Kidney (tissue), 14 donors: Measurements from ENCODE around the gene PKHD1. TPM values are rescaled to one million over a fixed set of nuclear protein-coding genes. Genes with fewer than 3 reads are reported as not detected.

ENCODE experiments used
- DNase-seq, 5 donors: peaks; one replicate each; pipeline ENCODE4 v3.0.0-alpha.2; 2013 to 2020
- FAIRE-seq: peaks from 2 replicates; lab custom pipeline; 2012; peaks lifted over from hg19 to GRCh38; lab: Jason Lieb, UNC
- H3K27ac ChIP-seq, 2 donors: one replicate each; pipeline ENCODE4 v1.7.0; 2013; ENCODE audit warnings: low read depth in 2 of 2, low read length in 2 of 2, inconsistent platforms in 1 of 2
- H3K27me3 ChIP-seq: one replicate; pipeline ENCODE4 v1.7.1; 2013; ENCODE audit warnings: low read length, inconsistent platforms; ENCODE audit not compliant: control insufficient read depth, insufficient read depth
- H3K36me3 ChIP-seq, 3 donors: one replicate each; pipeline versions ENCODE4 v1.7.0 to v1.7.1; 2013; ENCODE audit warnings: low read length in 3 of 3, control low read depth in 1 of 3, inconsistent platforms in 1 of 3; ENCODE audit not compliant: insufficient read depth in 3 of 3, control insufficient read depth in 2 of 3
- H3K4me1 ChIP-seq, 3 donors: one replicate each; pipeline versions ENCODE4 v1.7.0 to v1.7.1; 2013; ENCODE audit warnings: low read length in 3 of 3, inconsistent platforms in 1 of 3, low read depth in 1 of 3; ENCODE audit not compliant: control insufficient read depth in 2 of 3, insufficient read depth in 2 of 3
- H3K4me3 ChIP-seq, 3 donors: one replicate each; pipeline versions ENCODE4 v1.7.0 to v1.8.1; 2013; ENCODE audit warnings: low read length in 3 of 3, control low read depth in 1 of 3, inconsistent platforms in 1 of 3
- H3K9ac ChIP-seq, 3 donors: one replicate each; pipeline versions ENCODE4 v1.7.0 to v1.7.1; 2013; ENCODE audit warnings: low read length in 3 of 3, control low read depth in 1 of 3, inconsistent platforms in 1 of 3
- H3K9me3 ChIP-seq, 3 donors: one replicate each; pipeline versions ENCODE4 v1.7.0 to v1.7.1; 2013; ENCODE audit warnings: low read length in 3 of 3, control low read depth in 1 of 3, inconsistent platforms in 1 of 3; ENCODE audit not compliant: control insufficient read depth in 2 of 3, insufficient read depth in 1 of 3
- CTCF ChIP-seq: IDR thresholded peaks from 3 replicates; pipeline ENCODE4 v1.5.1; 2012; ENCODE audit warnings: mild to moderate bottlenecking, moderate library complexity, borderline replicate concordance; ENCODE audit not compliant: insufficient read depth; ENCODE audit errors: extremely low read depth
- intact Hi-C: fragments of 100-400 bp; cut with DNase I; formaldehyde crosslinking; loops from one replicate; pipeline ENCODE4 v1.11.1; 2022
- polyA plus RNA-seq: library from polyadenylated mRNA; stranded (reverse); fragments of 350-450 nt; fragmentation: Illumina TruSeq; extraction: RNeasy Lipid Tissue Mini Kit (QIAGEN cat#74804); gene quantifications from one replicate; pipeline ENCODE4 v1.2.3, GENCODE V29; 2014; ENCODE audit warnings: low read depth, low replicate concordance; ENCODE audit not compliant: insufficient read depth
- total RNA-seq: library from RNA; stranded (reverse); fragmentation: NEBNext Ultra II Directional; extraction: Animal tissue kit (Norgen Biotek cat#: 25700); gene quantifications from one replicate; pipeline ENCODE4 v1.2.1, GENCODE V29; 2021
- donor health status: control.
- donor health status: control.
- donor health status: control.
- donor health status: control.
- donor health status: control.
- donor health status: DM: yes; HTN: yes; CAD: no.
- donor health status: Normal renal cell carcinoma (clear cell type).

The PKHD1 gene
- total and polyA plus RNA-seq, 2 donors from 2014 or later, result 6.0 to 77.5 TPM

DNA sequence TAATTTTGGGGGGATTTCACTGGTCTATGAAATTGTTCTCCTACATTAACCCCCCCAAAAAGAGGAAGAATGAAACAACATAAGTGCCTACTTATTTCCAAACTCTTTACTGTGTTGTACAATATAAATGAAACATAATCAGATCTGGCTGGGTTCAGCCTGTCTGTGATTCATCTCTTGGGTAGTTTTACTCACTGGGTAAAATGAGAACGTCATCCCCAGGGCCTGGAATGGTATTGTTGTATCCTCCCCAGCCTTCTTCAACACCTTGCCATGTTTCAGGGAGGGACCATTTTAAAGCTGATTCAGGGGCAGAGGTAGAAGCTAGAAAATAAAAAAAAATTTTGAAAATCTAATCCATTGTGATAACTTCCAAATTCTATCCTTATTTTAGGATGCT is 256.7 kb downstream of the PKHD1 start:
- intact Hi-C loops, result no loop called here
- Histone ChIP-seq H3K36me3 (peaks cover 0 to 14% (median 9%) of the 10 kb centered on the region in 3 donors), H3K27ac (no peak overlapping the region), H3K4me3 (no peak overlapping the region), H3K9ac (no peak overlapping the region), H3K27me3 (no peaks in the 10 kb centered on the region), H3K4me1 (no peaks in the 10 kb centered on the region), H3K9me3 (no peaks in the 10 kb centered on the region)
- FAIRE-seq, result no peak
- TF ChIP-seq CTCF, result no peak
- DNase-seq, result no peak

GRCh38 chr6:51827580-51827979 is 259.8 kb downstream of the PKHD1 start:
- FAIRE-seq (no peak), DNase-seq (no peak)
- no peaks in the 10 kb centered on the region for H3K27me3 ChIP-seq
- H3K4me1 ChIP-seq, result no peaks in the 10 kb centered on the region
- no peak for TF ChIP-seq CTCF
- no peak overlapping the region for H3K9ac ChIP-seq
- intact Hi-C loops, result no loop called here
- H3K4me3 ChIP-seq, result no peak overlapping the region
- peaks cover 0 to 8% (median 6%) of the 10 kb centered on the region in 3 donors for H3K36me3 ChIP-seq
- no peaks in the 10 kb centered on the region for H3K9me3 ChIP-seq
- no peak overlapping the region for H3K27ac ChIP-seq

DNA sequence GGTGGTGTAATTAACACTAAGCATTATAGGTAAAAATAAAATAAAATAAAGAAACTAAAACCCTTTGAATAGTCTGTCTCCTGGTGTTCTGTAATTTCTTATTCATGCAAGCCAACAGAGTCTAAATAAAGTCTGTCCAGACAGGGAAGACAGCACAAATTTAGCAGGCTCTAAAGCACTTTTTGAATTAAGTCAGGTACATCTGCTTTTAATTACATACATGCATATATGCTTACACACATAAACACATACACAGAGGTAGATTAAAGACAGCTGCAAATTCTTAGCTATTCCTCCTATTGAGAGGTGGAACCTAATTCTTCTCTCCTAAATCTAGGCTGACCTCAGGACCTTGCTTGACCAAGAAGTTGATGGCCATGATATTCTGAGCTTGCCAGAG is 262.5 kb downstream of the PKHD1 start:
- Histone ChIP-seq H3K9ac (no peak overlapping the region), H3K9me3 (no peaks in the 10 kb centered on the region), H3K27me3 (no peaks in the 10 kb centered on the region), H3K36me3 (peaks cover 0 to 8% (median 3%) of the 10 kb centered on the region in 3 donors), H3K27ac (no peak overlapping the region), H3K4me1 (no peaks in the 10 kb centered on the region), H3K4me3 (no peak overlapping the region)
- intact Hi-C loops, result no loop called here
- no peak for FAIRE-seq
- no peak for DNase-seq
- TF ChIP-seq CTCF, result no peak

GRCh38 chr6:51820555-51820954 is 266.9 kb downstream of the PKHD1 start:
- H3K27me3 ChIP-seq, result no peaks in the 10 kb centered on the region
- peaks cover 0 to 3% (median 0%) of the 10 kb centered on the region in 3 donors for H3K36me3 ChIP-seq
- DNase-seq (no peak), FAIRE-seq (no peak)
- intact Hi-C loops, result no loop called here
- H3K9ac ChIP-seq, result no peak overlapping the region
- TF ChIP-seq CTCF, result no peak
- no peak overlapping the region for H3K27ac ChIP-seq
- no peaks in the 10 kb centered on the region for H3K9me3 ChIP-seq
- H3K4me3 ChIP-seq, result no peak overlapping the region
- H3K4me1 ChIP-seq, result no peaks in the 10 kb centered on the region
